ENCODE measurements around the gene OR10H1. TPM values are rescaled to one million over a fixed set of nuclear protein-coding genes. Genes with fewer than 3 reads are reported as not detected.
"Not testable (repeated sequence)": the region's sequence is repeated elsewhere in the genome, so short reads cannot be mapped to it uniquely, and the experiment has no call there.

OR10H1 gene
- total RNA-seq, 1 donor from 2014 or later, result not detected

DNA sequence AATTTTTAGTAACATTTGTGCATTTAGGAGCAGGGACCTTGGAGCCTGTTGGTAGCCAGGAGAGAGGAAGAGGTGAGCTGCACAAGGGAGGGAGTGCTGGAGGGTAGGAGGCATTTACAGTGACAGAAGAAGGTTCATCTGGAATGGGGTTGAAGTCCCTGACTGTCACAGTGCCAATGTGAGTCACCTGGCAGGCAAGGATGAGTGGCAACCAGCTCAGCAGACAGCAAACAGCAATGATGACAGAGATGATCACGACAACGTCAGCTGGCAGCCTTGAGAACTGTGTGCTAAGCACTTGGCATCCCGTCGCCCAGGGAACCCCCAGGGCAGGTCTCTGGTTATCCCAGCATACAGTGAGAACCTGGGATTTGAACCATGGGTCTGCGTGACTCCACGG is 25.4 kb downstream of the OR10H1 start:
- DNase-seq (ENCODE audit: low read depth), result no peak
- H3K4me3 ChIP-seq (ENCODE audit: low read depth, low read length), result no peak overlapping the region
- TF ChIP-seq, protein P1, sequence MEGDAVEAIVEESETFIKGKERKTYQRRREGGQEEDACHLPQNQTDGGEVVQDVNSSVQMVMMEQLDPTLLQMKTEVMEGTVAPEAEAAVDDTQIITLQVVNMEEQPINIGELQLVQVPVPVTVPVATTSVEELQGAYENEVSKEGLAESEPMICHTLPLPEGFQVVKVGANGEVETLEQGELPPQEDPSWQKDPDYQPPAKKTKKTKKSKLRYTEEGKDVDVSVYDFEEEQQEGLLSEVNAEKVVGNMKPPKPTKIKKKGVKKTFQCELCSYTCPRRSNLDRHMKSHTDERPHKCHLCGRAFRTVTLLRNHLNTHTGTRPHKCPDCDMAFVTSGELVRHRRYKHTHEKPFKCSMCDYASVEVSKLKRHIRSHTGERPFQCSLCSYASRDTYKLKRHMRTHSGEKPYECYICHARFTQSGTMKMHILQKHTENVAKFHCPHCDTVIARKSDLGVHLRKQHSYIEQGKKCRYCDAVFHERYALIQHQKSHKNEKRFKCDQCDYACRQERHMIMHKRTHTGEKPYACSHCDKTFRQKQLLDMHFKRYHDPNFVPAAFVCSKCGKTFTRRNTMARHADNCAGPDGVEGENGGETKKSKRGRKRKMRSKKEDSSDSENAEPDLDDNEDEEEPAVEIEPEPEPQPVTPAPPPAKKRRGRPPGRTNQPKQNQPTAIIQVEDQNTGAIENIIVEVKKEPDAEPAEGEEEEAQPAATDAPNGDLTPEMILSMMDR (conservative IDR thresholded peaks at IDR 0.05; ENCODE audit: low read depth, low read length), result no peak

DNA sequence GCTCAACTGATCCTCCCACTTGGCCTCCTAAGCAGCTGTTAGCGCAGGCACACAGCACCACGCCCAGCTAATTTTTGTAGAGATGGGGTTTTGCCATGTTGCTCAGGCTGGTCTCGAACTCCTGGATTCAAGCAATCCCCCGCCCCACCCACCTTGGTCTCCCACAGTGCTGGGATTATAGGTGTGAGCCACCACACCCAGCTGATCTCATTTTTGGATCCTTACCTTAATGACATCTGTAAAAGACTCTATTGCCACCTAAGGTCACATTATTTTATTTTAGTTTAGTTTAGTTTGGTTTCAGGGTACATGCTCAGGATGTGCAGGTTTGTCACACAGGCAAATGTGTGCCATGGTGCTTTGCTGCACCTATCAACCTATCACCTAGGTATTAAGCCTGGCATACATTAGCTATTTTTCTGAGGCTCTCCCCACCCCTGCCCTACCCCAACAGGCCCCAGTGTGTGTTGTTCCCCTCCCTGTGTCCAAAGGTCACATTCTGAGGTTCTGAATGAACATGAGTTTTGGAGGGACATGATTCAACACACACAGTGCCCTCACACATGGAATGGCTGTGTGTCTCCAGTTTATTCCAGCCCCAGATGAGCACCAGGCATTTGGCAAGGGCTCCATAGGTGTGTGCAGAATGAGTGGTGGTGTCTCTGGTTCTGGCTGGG is 26.7 kb downstream of the OR10H1 start:
- TF ChIP-seq, protein P1 (conservative IDR thresholded peaks at IDR 0.05; ENCODE audit: low read depth, low read length), result no peak
- no peak for DNase-seq (ENCODE audit: low read depth)
- no peak overlapping the region for H3K4me3 ChIP-seq (ENCODE audit: low read depth, low read length)

DNA sequence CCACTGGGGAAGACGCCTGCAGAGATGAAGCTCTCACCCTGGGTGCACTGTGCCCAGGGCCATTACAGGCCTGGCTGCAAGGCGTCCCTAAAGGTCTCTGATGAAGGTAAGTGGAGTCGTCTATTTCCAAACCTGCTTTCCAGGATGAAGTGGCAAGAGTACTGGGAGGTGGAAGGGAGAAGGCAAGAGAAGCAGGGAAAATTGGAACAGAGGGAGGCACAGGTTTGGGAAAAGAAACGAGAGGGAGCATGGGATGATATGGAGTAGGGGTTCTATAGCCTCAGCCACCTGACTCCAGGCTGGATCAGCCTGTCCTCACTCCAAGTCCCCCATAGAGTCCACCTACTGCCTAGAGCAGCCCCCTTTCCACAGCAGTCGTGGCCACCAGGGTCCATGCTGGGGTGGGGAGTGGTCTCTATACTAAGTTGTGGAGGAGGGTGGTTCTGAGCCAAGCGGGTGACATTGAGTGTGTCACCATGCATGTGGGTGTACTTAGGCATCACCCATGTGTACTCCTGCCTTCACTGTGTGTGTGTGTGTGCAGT is 27.8 kb downstream of the OR10H1 start, which contains the start of gene OR10H5:
TSS of gene OR10H5 (plus strand) at position 51 of the 545 bp plus-strand sequence. CDS start 6,388 bp downstream, outside the sequence.
- DNase-seq (ENCODE audit: low read depth), result no peak
- no peak within 1 kb of the TSS for H3K4me3 ChIP-seq (ENCODE audit: low read depth, low read length)
- TF ChIP-seq, protein P1 (conservative IDR thresholded peaks at IDR 0.05; ENCODE audit: low read depth, low read length), result no peak

DNA sequence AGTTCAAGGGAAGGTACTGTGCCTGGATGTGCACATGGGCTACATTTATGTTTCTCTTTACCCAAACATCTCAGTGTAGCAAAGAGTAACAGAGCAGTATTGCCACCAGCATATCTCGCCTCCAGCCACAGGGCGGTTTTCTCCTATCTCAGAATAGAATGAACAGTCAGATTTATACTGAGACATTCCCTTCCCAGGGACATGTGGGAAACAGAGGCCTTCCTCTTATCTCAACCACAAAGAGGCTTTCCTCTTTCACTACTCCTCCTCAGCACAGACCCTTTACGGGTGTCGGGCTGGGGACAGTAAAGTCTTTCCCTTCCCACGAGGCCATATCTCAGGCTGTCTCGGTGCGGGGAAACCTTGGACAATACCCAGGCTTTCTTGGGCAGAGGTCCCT is 32.6 kb downstream of the OR10H1 start:
- DNase-seq (ENCODE audit: low read depth), result not testable (repeated sequence)

DNA sequence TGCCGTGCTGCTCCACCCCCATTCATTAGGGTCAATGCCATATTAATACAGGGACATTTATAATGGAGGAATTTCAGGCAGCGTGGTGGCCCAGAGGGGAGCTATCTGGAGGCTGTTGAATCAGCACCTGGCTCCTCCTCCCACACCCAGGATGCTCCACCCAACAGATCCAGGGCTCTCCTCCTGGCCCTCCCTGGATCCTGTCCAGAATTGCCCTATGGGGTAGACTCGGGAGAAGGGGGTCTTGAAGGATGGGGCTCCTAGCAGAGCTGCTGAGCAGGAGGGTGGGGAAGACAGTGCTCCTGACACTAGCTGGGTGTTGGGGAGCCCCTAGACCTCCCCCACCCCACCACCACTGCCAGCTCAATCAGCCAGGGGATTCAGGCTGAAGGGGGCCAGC is 33.3 kb downstream of the OR10H1 start:
- no peak for DNase-seq (ENCODE audit: low read depth)
- no peak overlapping the region for H3K4me3 ChIP-seq (ENCODE audit: low read depth, low read length)
- TF ChIP-seq, protein P1 (conservative IDR thresholded peaks at IDR 0.05; ENCODE audit: low read depth, low read length), result no peak

More for the DNA sequence above, 32.6 kb downstream of the OR10H1 start:
- not testable (repeated sequence) for H3K4me3 ChIP-seq (ENCODE audit: low read depth, low read length)

DNA sequence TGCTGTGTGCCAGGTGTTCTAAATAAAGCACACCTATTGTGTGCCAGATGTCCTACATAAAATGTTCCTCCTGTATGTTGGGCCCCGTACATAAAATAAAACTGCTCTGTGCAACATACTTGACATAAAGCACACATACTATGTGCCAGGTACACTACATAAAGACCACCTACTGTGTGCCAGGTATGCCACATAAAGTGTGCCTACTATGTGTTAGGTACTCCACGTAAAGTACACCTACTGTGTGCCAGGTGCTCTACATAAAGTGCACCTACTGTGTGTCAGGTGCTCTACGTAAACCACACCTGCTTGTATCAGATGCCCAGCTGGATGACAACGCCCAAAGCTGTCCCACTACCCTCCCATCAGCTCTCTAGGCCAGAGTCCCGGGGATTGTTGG is 33.8 kb downstream of the OR10H1 start:
- H3K4me3 ChIP-seq (ENCODE audit: low read depth, low read length), result no peak overlapping the region
- DNase-seq (ENCODE audit: low read depth), result no peak
- TF ChIP-seq, protein P1 (conservative IDR thresholded peaks at IDR 0.05; ENCODE audit: low read depth, low read length), result no peak

DNA sequence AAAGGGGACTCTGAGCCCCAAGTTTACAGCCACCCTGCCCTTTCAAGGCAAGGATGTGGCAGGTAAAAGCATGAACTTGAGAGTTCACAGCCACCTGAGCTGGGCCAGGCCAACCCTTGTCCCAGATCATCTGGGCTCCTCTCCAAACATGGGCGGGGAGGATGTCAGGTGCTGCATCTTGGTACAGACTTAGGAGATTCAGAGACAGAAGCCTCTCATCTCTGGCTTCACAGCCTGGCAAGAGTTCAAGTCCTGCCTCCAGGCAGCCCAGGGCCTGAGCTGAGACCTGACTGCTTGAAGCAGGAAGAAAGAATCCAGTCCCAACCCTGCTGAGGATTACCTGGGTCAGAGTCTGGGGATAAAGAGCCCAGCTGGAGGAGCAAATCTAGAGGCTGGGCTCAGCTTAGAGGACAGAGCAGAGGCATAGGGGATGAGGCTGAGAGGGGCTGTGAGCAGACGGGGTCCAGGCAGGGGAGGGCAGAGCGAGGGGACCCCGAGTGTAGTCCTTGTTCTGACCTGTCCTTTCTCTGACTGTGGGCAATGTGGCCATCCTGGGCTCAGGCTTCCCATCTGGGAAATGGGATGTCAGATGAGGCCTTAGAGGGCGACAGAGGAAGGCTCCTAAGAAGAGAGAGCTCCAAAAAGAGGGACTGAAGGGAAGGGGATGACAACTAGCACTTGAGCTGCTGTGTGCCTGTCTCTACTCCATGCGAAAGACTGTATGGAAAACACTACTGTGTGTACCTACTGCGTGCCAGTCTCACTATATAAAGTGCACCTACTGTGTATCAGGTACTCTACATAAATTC is 34.6 kb downstream of the OR10H1 start:
- no peak overlapping the region for H3K4me3 ChIP-seq (ENCODE audit: low read depth, low read length)
- DNase-seq (ENCODE audit: low read depth), result no peak
- TF ChIP-seq, protein P1 (conservative IDR thresholded peaks at IDR 0.05; ENCODE audit: low read depth, low read length), result no peak
